SJSA1 (cell line): ENCODE measurements around the gene SPATA6L. TPM values are rescaled to one million over a fixed set of nuclear protein-coding genes. Genes with fewer than 3 reads are reported as not detected.
"Not testable (repeated sequence)": the region's sequence is repeated elsewhere in the genome, so short reads cannot be mapped to it uniquely, and the experiment has no call there.

ENCODE experiments used
- DNase-seq, 2 experiments: peaks; one replicate each; pipeline ENCODE4 v3.0.0-alpha.2; 2015 to 2020; ENCODE audit warnings: low spot score in 2 of 2, low read depth in 1 of 2
- H3K27ac ChIP-seq: fragments of 250-450 bp; sonication (Bioruptor Pico); 2 replicates; pipeline ENCODE4 v1.5.1; 2020; ENCODE audit warnings: mild to moderate bottlenecking, moderate library complexity
- H3K27me3 ChIP-seq: fragments of 250-450 bp; sonication (Bioruptor Pico); replicated peaks from 2 replicates; pipeline ENCODE4 v1.5.1; 2020; ENCODE audit warnings: mild to moderate bottlenecking, moderate library complexity
- H3K36me3 ChIP-seq: fragments of 250-450 bp; sonication (Bioruptor Pico); 2 replicates; pipeline ENCODE4 v1.5.1; 2020; ENCODE audit warnings: mild to moderate bottlenecking
- H3K4me1 ChIP-seq: fragments of 250-450 bp; sonication (Bioruptor Pico); replicated peaks from 2 replicates; pipeline ENCODE4 v1.6.1; 2021; ENCODE audit warnings: mild to moderate bottlenecking
- H3K4me3 ChIP-seq: fragments of 250-450 bp; sonication (Bioruptor Pico); 2 replicates; pipeline ENCODE4 v1.5.1; 2020; ENCODE audit warnings: mild to moderate bottlenecking
- H3K9me3 ChIP-seq: fragments of 250-450 bp; sonication (Bioruptor Pico); replicated peaks from 2 replicates; pipeline ENCODE4 v1.5.1; 2020; ENCODE audit warnings: mild to moderate bottlenecking
- total RNA-seq: library from RNA; depleted of rRNA; stranded (reverse); fragments of >200 nt; shearing (Covaris generic); gene quantifications from 2 replicates; pipeline ENCODE4 v1.2.3, GENCODE V29; 2014

SPATA6L gene
- total RNA-seq, 1 experiment from 2014 or later, result 0.13 TPM

DNA sequence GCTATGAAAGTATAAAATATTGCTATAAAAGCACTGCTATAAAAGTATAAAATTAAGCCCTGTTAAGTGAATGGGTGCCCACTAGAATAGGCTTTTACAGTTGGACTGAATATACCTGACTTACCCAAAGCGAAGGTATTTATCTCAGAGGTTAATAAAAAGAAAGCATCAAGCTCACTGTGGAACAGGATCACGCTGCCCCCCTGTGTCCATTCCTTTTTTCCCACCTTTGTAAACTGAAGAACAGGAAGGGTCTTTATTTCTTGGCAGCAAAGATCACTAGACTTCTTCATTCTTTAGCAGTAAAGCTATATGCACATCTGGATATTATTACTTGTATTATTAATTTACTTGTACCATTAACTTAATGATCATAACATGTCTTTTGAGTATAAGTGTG is 26.3 kb downstream of the SPATA6L start:
- Histone ChIP-seq H3K4me1 (no peaks in the 10 kb centered on the region), H3K27ac (no peak overlapping the region), H3K9me3 (no peaks in the 10 kb centered on the region), H3K4me3 (no peak overlapping the region), H3K36me3 (no peaks in the 10 kb centered on the region), H3K27me3 (no peaks in the 10 kb centered on the region)
- DNase-seq, result peak in 1 of 2 experiments; percentile 9

DNA sequence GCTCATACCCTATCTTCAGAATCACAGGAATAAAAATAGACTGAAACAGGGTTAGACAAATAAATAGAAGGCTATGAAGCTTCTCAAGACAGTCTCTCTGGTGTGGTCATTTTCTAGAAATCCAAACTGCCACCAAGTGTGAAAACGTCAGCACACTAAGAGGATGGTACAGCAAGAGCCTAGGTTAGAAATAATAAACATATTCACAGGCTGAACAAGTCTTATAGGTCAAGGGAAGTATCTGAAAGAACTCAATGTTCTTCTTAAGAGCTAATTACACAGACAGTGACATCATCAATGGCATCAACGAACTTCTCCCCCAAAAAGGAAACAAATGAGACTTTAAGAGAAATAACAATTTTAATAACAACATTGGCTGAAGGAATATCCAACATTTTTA is 26.9 kb downstream of the SPATA6L start:
- DNase-seq, result no peak

DNA sequence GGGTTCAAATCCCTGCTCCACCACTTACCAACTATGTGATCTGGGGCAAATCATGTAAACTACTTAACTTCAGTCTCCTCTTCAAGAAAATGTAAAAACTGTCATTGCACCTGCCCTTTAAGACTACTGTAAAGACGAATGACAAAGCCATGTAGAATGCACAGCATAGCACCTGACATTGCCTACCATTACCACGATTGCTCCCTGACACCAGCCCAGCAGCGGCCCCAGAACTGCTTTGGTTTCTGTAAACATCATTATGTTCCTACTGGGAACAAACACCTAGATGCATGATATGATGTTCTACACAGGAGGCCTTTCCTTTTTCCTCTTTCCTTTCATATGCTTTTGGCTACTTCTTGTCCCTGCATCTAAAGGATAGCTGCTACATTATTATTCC is 27.3 kb downstream of the SPATA6L start:
- no peak for DNase-seq
- Histone ChIP-seq H3K4me3 (no peak overlapping the region), H3K4me1 (no peaks in the 10 kb centered on the region), H3K27me3 (no peaks in the 10 kb centered on the region), H3K27ac (no peak overlapping the region), H3K9me3 (no peaks in the 10 kb centered on the region), H3K36me3 (no peaks in the 10 kb centered on the region)

More for the DNA sequence above, 26.9 kb downstream of the SPATA6L start:
- Histone ChIP-seq H3K4me3 (no peak overlapping the region), H3K36me3 (no peaks in the 10 kb centered on the region), H3K27ac (no peak overlapping the region), H3K27me3 (no peaks in the 10 kb centered on the region), H3K9me3 (no peaks in the 10 kb centered on the region), H3K4me1 (no peaks in the 10 kb centered on the region)

DNA sequence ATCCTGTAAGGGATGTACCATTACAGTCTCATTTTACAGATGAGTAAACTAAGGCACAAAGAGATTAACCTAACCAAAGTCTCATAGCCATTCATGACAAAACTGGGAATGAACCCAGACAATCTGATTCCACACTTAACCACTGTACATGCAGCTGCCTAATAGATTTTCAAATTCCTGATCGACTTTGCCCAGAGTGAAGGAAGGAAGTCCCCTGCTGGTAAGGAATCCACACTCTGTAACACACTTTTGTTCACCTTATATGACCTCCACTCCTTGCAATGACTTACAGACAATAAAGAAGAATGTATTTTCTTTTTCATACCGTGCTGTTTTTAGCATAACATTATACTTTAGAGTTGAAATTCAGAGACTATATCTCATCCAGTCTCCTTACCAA is 35.4 kb downstream of the SPATA6L start:
- Histone ChIP-seq H3K36me3 (no peaks in the 10 kb centered on the region), H3K4me1 (no peaks in the 10 kb centered on the region), H3K27me3 (no peaks in the 10 kb centered on the region), H3K27ac (no peak overlapping the region), H3K4me3 (no peak overlapping the region), H3K9me3 (no peaks in the 10 kb centered on the region)
- no peak for DNase-seq

- H3K27me3 ChIP-seq, result no peaks in the 10 kb centered on the region
Measured at GRCh38 chr9:4622016-4622415, 44.3 kb downstream of the SPATA6L start.

GRCh38 chr9:4620881-4621555 is 45.3 kb downstream of the SPATA6L start:
- no peaks in the 10 kb centered on the region for H3K36me3 ChIP-seq
- H3K4me3 ChIP-seq, result no peak overlapping the region
- peak; percentile 39 to 58 for DNase-seq
- H3K27ac ChIP-seq, result peak overlapping the region; percentile 62
- H3K4me1 ChIP-seq, result peaks cover 20% of the 10 kb centered on the region
- no peaks in the 10 kb centered on the region for H3K27me3 ChIP-seq
- no peaks in the 10 kb centered on the region for H3K9me3 ChIP-seq

More at GRCh38 chr9:4622016-4622415, 44.3 kb downstream of the SPATA6L start:
- DNase-seq, result no peak
- H3K36me3 ChIP-seq, result no peaks in the 10 kb centered on the region
- H3K9me3 ChIP-seq, result no peaks in the 10 kb centered on the region
- no peak overlapping the region for H3K4me3 ChIP-seq
- H3K4me1 ChIP-seq, result peaks cover 20% of the 10 kb centered on the region
- H3K27ac ChIP-seq, result no peak overlapping the region

DNA sequence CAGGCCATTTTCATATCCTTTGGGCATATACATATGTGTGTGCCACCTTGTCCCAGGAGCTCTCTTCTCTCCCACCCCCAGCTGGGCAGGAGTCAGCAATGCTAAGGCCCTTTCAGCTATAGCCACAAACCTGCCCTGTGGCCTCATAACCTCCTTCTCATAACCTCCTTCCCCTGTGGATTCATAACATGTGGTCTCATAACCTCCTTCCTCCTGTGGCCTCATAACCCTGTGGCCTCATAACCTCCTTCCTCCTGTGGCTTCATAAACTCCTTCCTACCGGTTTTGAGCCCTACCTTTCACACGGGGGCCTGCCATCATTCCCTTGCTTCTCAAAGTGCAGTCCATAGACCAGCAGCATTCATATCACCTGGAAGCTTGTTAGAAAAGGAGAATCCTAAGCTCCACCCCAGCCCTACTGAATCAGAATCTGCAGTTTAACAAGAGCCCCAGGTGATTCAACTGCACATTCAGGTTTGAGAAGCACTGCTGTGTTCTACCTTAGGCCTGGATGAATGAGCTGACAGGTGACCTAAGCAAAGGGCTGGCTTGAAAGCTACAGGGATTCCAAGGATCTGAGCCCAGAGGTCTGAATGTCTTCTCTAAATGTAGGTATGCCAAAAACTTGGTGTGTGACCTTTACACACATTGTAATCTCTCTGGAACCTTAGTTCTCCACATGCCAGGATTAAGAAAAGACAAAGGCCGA is 46.1 kb downstream of the SPATA6L start:
- H3K4me1 ChIP-seq, result peaks cover 20% of the 10 kb centered on the region
- no peak overlapping the region for H3K4me3 ChIP-seq
- H3K9me3 ChIP-seq, result no peaks in the 10 kb centered on the region
- H3K36me3 ChIP-seq, result no peaks in the 10 kb centered on the region
- H3K27me3 ChIP-seq, result no peaks in the 10 kb centered on the region
- peak overlapping the region; percentile 62; the same call in 1 of the 2 replicates for H3K27ac ChIP-seq
- DNase-seq, result no peak

GRCh38 chr9:4618700-4619099 is 47.6 kb downstream of the SPATA6L start:
- no peaks in the 10 kb centered on the region for H3K36me3 ChIP-seq
- H3K27me3 ChIP-seq, result no peaks in the 10 kb centered on the region
- no peak overlapping the region for H3K4me3 ChIP-seq
- H3K27ac ChIP-seq, result no peak overlapping the region
- DNase-seq, result no peak
- peaks cover 20% of the 10 kb centered on the region for H3K4me1 ChIP-seq
- H3K9me3 ChIP-seq, result no peaks in the 10 kb centered on the region

- Histone ChIP-seq H3K4me1 (peaks cover 20% of the 10 kb centered on the region), H3K36me3 (no peaks in the 10 kb centered on the region), H3K4me3 (no peak overlapping the region), H3K9me3 (no peaks in the 10 kb centered on the region), H3K27ac (no peak overlapping the region), H3K27me3 (no peaks in the 10 kb centered on the region)
- DNase-seq, result peak in 1 of 2 experiments; percentile 12
Measured at GRCh38 chr9:4617752-4618151, 48.5 kb downstream of the SPATA6L start.

GRCh38 chr9:4615778-4616177 is 50.5 kb downstream of the SPATA6L start:
- Histone ChIP-seq H3K27ac (no peak overlapping the region), H3K9me3 (no peaks in the 10 kb centered on the region), H3K4me3 (no peak overlapping the region), H3K4me1 (peaks cover 11% of the 10 kb centered on the region), H3K36me3 (no peaks in the 10 kb centered on the region), H3K27me3 (no peaks in the 10 kb centered on the region)
- DNase-seq, result no peak

DNA sequence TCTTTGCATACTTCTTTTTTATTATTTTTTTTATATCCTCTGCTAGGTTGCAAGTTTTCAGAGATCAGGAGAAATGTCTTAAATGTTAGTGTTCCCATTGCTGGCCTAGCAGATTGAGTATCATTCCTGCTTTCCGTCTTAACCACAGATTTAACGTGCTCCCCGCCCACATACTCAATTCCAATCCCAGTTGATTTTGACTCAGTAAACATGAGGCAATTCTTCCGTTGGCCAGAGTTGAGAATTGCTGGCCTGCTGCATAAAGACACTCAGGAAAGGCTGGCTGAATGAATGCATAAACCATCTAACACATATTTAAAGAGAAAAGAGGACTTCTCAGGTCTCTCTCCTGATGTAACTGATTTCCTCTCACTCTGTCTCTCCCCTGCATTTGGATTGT is 51.0 kb downstream of the SPATA6L start:
- H3K27ac ChIP-seq, result no peak overlapping the region
- H3K4me1 ChIP-seq, result peaks cover 7% of the 10 kb centered on the region; the same call in 1 of the 2 replicates
- no peak for DNase-seq
- no peaks in the 10 kb centered on the region for H3K27me3 ChIP-seq
- no peak overlapping the region for H3K4me3 ChIP-seq
- no peaks in the 10 kb centered on the region for H3K9me3 ChIP-seq
- H3K36me3 ChIP-seq, result no peaks in the 10 kb centered on the region

- no peak overlapping the region for H3K27ac ChIP-seq
- H3K9me3 ChIP-seq, result no peaks in the 10 kb centered on the region
- peaks cover 7% of the 10 kb centered on the region; the same call in 1 of the 2 replicates for H3K4me1 ChIP-seq
- H3K27me3 ChIP-seq, result no peaks in the 10 kb centered on the region
- DNase-seq, result no peak
- no peaks in the 10 kb centered on the region for H3K36me3 ChIP-seq
- no peak overlapping the region for H3K4me3 ChIP-seq
Measured at GRCh38 chr9:4614627-4615026, 51.7 kb downstream of the SPATA6L start.

DNA sequence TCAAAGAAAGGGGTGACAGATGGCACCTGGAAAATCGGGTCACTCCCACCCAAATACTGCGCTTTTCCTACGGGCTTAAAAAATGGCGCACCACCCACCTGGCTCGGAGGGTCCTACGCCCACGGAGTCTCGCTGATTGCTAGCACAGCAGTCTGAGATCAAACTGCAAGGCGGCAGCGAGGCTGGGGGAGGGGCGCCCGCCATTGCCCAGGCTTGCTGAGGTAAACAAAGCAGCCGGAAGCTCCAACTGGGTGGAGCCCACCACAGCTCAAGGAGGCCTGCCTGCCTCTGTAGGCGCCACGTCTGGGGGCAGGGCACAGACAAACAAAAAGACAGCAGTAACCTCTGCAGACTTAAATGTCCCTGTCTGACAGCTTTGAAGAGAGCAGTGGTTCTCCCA is 60.2 kb downstream of the SPATA6L start:
- DNase-seq, H3K36me3 ChIP-seq, H3K27ac ChIP-seq, H3K4me3 ChIP-seq, H3K27me3 ChIP-seq, H3K9me3 ChIP-seq, H3K4me1 ChIP-seq: not testable (repeated sequence)

- Histone ChIP-seq H3K4me1 (no peaks in the 10 kb centered on the region), H3K27ac (no peak overlapping the region), H3K36me3 (no peaks in the 10 kb centered on the region), H3K9me3 (no peaks in the 10 kb centered on the region), H3K27me3 (no peaks in the 10 kb centered on the region), H3K4me3 (no peak overlapping the region)
- DNase-seq, result peak; percentile 36 to 45
Measured at GRCh38 chr9:4604678-4605095, 61.6 kb downstream of the SPATA6L start.
